Loucy (cell line): ENCODE measurements around the gene CUX1.

ENCODE experiments used
- H2AFZ ChIP-seq: fragments of 200-600 bp; sonication (generic); 2 replicates; pipeline ENCODE4 v1.6.0; 2016; ENCODE audit warnings: antibody characterized with exemption, mild to moderate bottlenecking, low read length, moderate library complexity
- H3F3A ChIP-seq: fragments of 200-600 bp; 2 replicates; pipeline ENCODE4 v1.6.0; 2016; ENCODE audit warnings: antibody characterized with exemption, low read depth, mild to moderate bottlenecking
- H3K27me3 ChIP-seq: fragments of 200-600 bp; sonication (generic); 2 replicates; pipeline ENCODE4 v1.6.1; 2014; ENCODE audit warnings: low read length, mild to moderate bottlenecking; ENCODE audit not compliant: insufficient read depth, poor library complexity, severe bottlenecking
- H3K36me3 ChIP-seq: fragments of 200-600 bp; sonication (generic); 2 replicates; pipeline ENCODE4 v1.6.1; 2016; ENCODE audit warnings: low read length; ENCODE audit not compliant: insufficient read depth
- H3K4me1 ChIP-seq: fragments of 200-600 bp; sonication (generic); 2 replicates; pipeline ENCODE4 v1.5.1; 2014; ENCODE audit warnings: low read length, mild to moderate bottlenecking; ENCODE audit not compliant: insufficient read depth, poor library complexity, severe bottlenecking
- H3K4me2 ChIP-seq: fragments of 200-600 bp; sonication (generic); 2 replicates; pipeline ENCODE4 v1.6.0; 2014; ENCODE audit warnings: antibody characterized with exemption, low read length, low read depth, mild to moderate bottlenecking; ENCODE audit not compliant: poor library complexity, severe bottlenecking
- H3K4me3 ChIP-seq: fragments of 200-600 bp; sonication (generic); 2 replicates; pipeline ENCODE4 v1.5.1; 2014; ENCODE audit warnings: low read length, mild to moderate bottlenecking, mixed read lengths; ENCODE audit not compliant: poor library complexity, severe bottlenecking
- H3K79me2 ChIP-seq: fragments of 200-600 bp; sonication (generic); 2 replicates; pipeline ENCODE4 v1.6.1; 2014; ENCODE audit warnings: low read length; ENCODE audit not compliant: insufficient read depth
- H3K9ac ChIP-seq: fragments of 200-600 bp; sonication (generic); 2 replicates; pipeline ENCODE4 v1.6.0; 2014; ENCODE audit warnings: mild to moderate bottlenecking, low read depth, low read length, moderate library complexity; ENCODE audit not compliant: poor library complexity, severe bottlenecking
- H3K9me2 ChIP-seq: fragments of 200-600 bp; sonication (generic); replicated peaks from 2 replicates; pipeline ENCODE4 v1.6.1; 2016; ENCODE audit warnings: low read depth, low read length, mixed read lengths
- H3K9me3 ChIP-seq: fragments of 200-600 bp; sonication (generic); 2 replicates; pipeline ENCODE4 v1.6.1; 2014; ENCODE audit warnings: mild to moderate bottlenecking, antibody characterized with exemption, low read length, low read depth; ENCODE audit not compliant: insufficient read depth
- H4K20me1 ChIP-seq: fragments of 200-600 bp; sonication (generic); 2 replicates; pipeline ENCODE4 v1.6.0; 2014; ENCODE audit warnings: antibody characterized with exemption, low read length, mild to moderate bottlenecking; ENCODE audit not compliant: insufficient read depth, poor library complexity, severe bottlenecking
- EZH2phosphoT487 ChIP-seq: fragments of 200-600 bp; IDR thresholded peaks from 2 replicates; pipeline ENCODE4 v1.6.1; 2018; ENCODE audit warnings: antibody characterized with exemption, mild to moderate bottlenecking, moderate library complexity, borderline replicate concordance
- TF ChIP-seq, protein P1 (sequence below): fragments of 200-600 bp; sonication (generic); conservative IDR thresholded peaks from 2 replicates; pipeline ENCODE4 v1.5.1; 2014; ENCODE audit warnings: mild to moderate bottlenecking, antibody characterized with exemption, low read length

CUX1 gene

DNA sequence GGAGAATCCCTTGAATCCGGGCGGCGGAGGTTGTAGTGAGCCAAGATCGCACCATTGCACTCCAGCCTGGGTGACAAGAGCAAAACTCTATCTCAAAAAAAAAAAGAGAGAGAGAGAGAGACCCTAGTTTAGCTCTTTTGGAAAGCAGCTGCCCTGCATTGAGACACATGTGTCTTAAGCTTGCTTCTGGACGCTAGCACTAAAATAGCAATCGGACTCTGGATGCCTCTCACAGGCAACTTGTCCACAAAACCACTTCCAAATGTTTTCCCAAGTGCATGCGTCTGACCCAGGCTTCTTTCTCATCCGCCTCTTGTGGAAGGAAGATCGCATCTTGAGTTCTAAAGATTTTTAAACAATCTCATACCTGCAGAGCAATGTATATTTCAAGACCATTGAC, 182.7 kb downstream of the CUX1 start:
- H3K4me2 ChIP-seq = no peak overlapping the region
- H3K27me3 ChIP-seq = no peaks in the 10 kb centered on the region
- peaks cover 21% of the 10 kb centered on the region for H4K20me1 ChIP-seq
- no peak overlapping the region for H3K4me3 ChIP-seq
- no peaks in the 10 kb centered on the region for H3K9me3 ChIP-seq
- TF ChIP-seq, protein P1, sequence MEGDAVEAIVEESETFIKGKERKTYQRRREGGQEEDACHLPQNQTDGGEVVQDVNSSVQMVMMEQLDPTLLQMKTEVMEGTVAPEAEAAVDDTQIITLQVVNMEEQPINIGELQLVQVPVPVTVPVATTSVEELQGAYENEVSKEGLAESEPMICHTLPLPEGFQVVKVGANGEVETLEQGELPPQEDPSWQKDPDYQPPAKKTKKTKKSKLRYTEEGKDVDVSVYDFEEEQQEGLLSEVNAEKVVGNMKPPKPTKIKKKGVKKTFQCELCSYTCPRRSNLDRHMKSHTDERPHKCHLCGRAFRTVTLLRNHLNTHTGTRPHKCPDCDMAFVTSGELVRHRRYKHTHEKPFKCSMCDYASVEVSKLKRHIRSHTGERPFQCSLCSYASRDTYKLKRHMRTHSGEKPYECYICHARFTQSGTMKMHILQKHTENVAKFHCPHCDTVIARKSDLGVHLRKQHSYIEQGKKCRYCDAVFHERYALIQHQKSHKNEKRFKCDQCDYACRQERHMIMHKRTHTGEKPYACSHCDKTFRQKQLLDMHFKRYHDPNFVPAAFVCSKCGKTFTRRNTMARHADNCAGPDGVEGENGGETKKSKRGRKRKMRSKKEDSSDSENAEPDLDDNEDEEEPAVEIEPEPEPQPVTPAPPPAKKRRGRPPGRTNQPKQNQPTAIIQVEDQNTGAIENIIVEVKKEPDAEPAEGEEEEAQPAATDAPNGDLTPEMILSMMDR = no peak
- no peak for TF ChIP-seq EZH2phosphoT487
- H3K79me2 ChIP-seq = peaks cover 83% of the 10 kb centered on the region
- H2AFZ ChIP-seq = no peak overlapping the region
- peaks cover 15% of the 10 kb centered on the region for H3K4me1 ChIP-seq
- H3K9ac ChIP-seq = no peak overlapping the region
- no peaks in the 10 kb centered on the region for H3K36me3 ChIP-seq
- H3F3A ChIP-seq = no peaks in the 10 kb centered on the region
- H3K9me2 ChIP-seq = no peaks in the 10 kb centered on the region

DNA sequence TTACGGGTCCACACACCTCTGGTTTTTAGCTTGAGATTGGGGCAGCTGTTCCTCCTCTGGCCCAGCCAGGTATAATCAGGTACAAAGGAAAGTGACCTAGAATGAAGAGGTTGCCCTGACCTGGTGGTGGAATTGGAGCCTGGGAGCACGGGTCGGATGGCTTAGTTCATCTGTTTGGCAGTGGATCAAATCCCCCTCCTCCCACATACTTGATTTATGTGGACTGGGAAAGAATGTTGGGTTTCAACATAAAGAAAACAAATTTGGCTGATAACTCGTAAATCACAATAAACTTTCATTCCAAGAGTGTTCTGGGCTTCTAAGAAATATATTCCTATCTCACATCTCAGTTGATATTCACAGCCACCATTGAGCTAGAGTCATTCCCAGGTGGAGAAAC, 186.8 kb downstream of the CUX1 start:
- no peaks in the 10 kb centered on the region for H3K9me2 ChIP-seq
- H2AFZ ChIP-seq = no peak overlapping the region
- peaks cover 5% of the 10 kb centered on the region; the same call in 1 of the 2 replicates for H3K36me3 ChIP-seq
- H3K4me3 ChIP-seq = no peak overlapping the region
- peaks cover 83% of the 10 kb centered on the region for H3K79me2 ChIP-seq
- no peak for TF ChIP-seq EZH2phosphoT487
- TF ChIP-seq, protein P1 = no peak
- no peak overlapping the region for H3K4me2 ChIP-seq
- no peaks in the 10 kb centered on the region for H3K4me1 ChIP-seq
- no peaks in the 10 kb centered on the region for H3F3A ChIP-seq
- no peak overlapping the region for H3K9ac ChIP-seq
- peaks cover 13% of the 10 kb centered on the region for H4K20me1 ChIP-seq
- H3K9me3 ChIP-seq = no peaks in the 10 kb centered on the region
- no peaks in the 10 kb centered on the region for H3K27me3 ChIP-seq

DNA sequence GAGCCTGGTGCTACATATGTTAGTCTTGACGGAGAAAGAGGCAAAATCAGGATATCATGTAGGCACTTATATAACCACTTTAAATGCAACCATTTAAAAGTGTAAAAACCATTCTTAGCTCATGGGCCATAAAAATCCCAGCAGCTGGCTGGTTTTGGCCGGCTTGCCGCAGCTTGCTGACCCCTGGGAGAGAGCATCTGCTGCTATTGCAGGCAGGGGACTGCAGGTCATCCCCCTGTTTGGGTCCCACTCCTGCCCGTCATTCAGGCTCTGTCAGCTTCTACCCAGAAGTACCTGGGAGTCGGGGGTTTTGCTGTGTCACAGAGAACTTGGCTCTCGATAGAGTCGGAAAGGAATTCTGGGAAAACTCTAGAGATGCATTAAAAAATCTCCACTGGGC, 187.4 kb downstream of the CUX1 start:
- H3K36me3 ChIP-seq = peaks cover 5% of the 10 kb centered on the region; the same call in 1 of the 2 replicates
- H3F3A ChIP-seq = no peaks in the 10 kb centered on the region
- H3K4me1 ChIP-seq = no peaks in the 10 kb centered on the region
- no peak overlapping the region for H3K4me3 ChIP-seq
- H4K20me1 ChIP-seq = peaks cover 9% of the 10 kb centered on the region
- TF ChIP-seq, protein P1 = no peak
- no peak for TF ChIP-seq EZH2phosphoT487
- no peak overlapping the region for H2AFZ ChIP-seq
- H3K9me3 ChIP-seq = no peaks in the 10 kb centered on the region
- no peak overlapping the region for H3K4me2 ChIP-seq
- H3K9ac ChIP-seq = no peak overlapping the region
- H3K27me3 ChIP-seq = no peaks in the 10 kb centered on the region
- no peaks in the 10 kb centered on the region for H3K9me2 ChIP-seq
- H3K79me2 ChIP-seq = peaks cover 80% of the 10 kb centered on the region
